Activated CD4-positive, alpha-beta T cell treated with anti-CD3 and anti-CD28 coated beads for 36 hours (primary cell): Measurements from ENCODE around the gene SVOP. TPM values are rescaled to one million over a fixed set of nuclear protein-coding genes. Genes with fewer than 3 reads are reported as not detected.
A peak's percentile ranks its signal among the peaks of the same experiment; 100 is the strongest.
"Not testable (repeated sequence)": the region's sequence is repeated elsewhere in the genome, so short reads cannot be mapped to it uniquely, and the experiment has no call there.

Source experiments
- ATAC-seq: fragments of 200-7000 bp; cut with Tn5 transposase; one replicate; pipeline ENCODE4 v1.10.0; 2021; ENCODE audit warnings: mild to moderate bottlenecking, moderate library complexity
- CTCF ChIA-PET: fragments of 350-600 bp; sonication (Branson Sonifier 250); formaldehyde crosslinking; loops from one replicate; lab custom pipeline; 2021; ENCODE audit warnings: antibody characterized with exemption; lab: Charles Lee
- POLR2A ChIA-PET: fragments of 350-600 bp; sonication (Branson Sonifier 250); formaldehyde crosslinking; loops from one replicate; lab custom pipeline; 2021; ENCODE audit warnings: antibody characterized with exemption, inconsistent platforms; lab: Charles Lee
- DNase-seq: peaks from one replicate; pipeline ENCODE4 v3.0.0-alpha.2; 2020
- H3K27ac Mint-ChIP-seq: one replicate; pipeline ENCODE4 v1.8.0; 2021; ENCODE audit warnings: mixed read lengths
- H3K27me3 Mint-ChIP-seq: one replicate; pipeline ENCODE4 v1.8.0; 2021; ENCODE audit warnings: mixed read lengths
- H3K36me3 Mint-ChIP-seq: one replicate; pipeline ENCODE4 v1.8.0; 2021; ENCODE audit warnings: low read depth, mixed read lengths
- H3K4me1 Mint-ChIP-seq: one replicate; pipeline ENCODE4 v1.8.0; 2021; ENCODE audit warnings: mixed read lengths
- H3K4me3 Mint-ChIP-seq: one replicate; pipeline ENCODE4 v1.8.0; 2021; ENCODE audit warnings: mild to moderate bottlenecking, moderate library complexity, mixed read lengths
- H3K9me3 Mint-ChIP-seq: one replicate; pipeline ENCODE4 v1.8.0; 2021; ENCODE audit warnings: low read depth, mixed read lengths
- intact Hi-C, 2 experiments: fragments of 100-400 bp; cut with DNase I in 1 of 2; cut with micrococcal nuclease in 1 of 2; formaldehyde crosslinking; loops; one replicate each; pipeline versions ENCODE4 v1.14.2 to v1.15.1; 2022 to 2024; cut with DNase I, micrococcal nuclease
- total RNA-seq, 2 experiments: library from RNA; stranded (reverse); gene quantifications; one replicate each; pipeline ENCODE4 v1.2.3, GENCODE V29; 2021

The SVOP gene
- total RNA-seq, 2 experiments from 2014 or later: not detected

- ATAC-seq (no peak), DNase-seq (no peak)
- peaks cover 32% of the 10 kb centered on the region for H3K4me1 Mint-ChIP-seq
- ChIA-PET CTCF (no interaction called here), POLR2A (interaction anchor here (0.7 kb wide), 1 partner anchor 513 kb away, joined by 6 read pairs; no protein-coding TSS in a partner anchor)
- H3K4me3 Mint-ChIP-seq: no peak overlapping the region
- H3K27ac Mint-ChIP-seq: no peak overlapping the region
- peaks cover 2% of the 10 kb centered on the region for H3K27me3 Mint-ChIP-seq
- intact Hi-C loops: loop anchor here (5.0 to 10.0 kb wide), 6 partner anchors 237 to 1173 kb away; partner anchors contain the start of genes FAM222A (in 1 of the 2), GLTP (in 1 of the 2), ISCU (in 1 of the 2) and MMAB (in 1 of the 2)
- peaks cover 4% of the 10 kb centered on the region for H3K9me3 Mint-ChIP-seq
- H3K36me3 Mint-ChIP-seq: peaks cover 6% of the 10 kb centered on the region
These were observed 161.0 kb downstream of the SVOP start for GRCh38 chr12:108859923-108860291.

- peak overlapping the region; percentile 55 for H3K27ac Mint-ChIP-seq
- H3K36me3 Mint-ChIP-seq, CTCF ChIA-PET, H3K27me3 Mint-ChIP-seq, ATAC-seq, DNase-seq, H3K9me3 Mint-ChIP-seq: not testable (repeated sequence)
- H3K4me1 Mint-ChIP-seq: peaks cover 37% of the 10 kb centered on the region
- peak overlapping the region; percentile 82 for H3K4me3 Mint-ChIP-seq
- intact Hi-C loops: loop anchor here (5.0 to 10.0 kb wide), 6 partner anchors 238 to 1172 kb away; partner anchors contain the start of genes FAM222A (in 1 of the 2), GLTP (in 1 of the 2), ISCU (in 1 of the 2) and MMAB (in 1 of the 2)
- POLR2A ChIA-PET: interaction anchor here (0.6 to 0.7 kb wide), 2 partner anchors 197 to 513 kb away, joined by 3 to 6 read pairs; no protein-coding TSS in a partner anchor
These were observed 161.5 kb downstream of the SVOP start for GRCh38 chr12:108859141-108859922.

GRCh38 chr12:108858311-108859074 lies 162.4 kb downstream of the SVOP start:
- DNase-seq: no peak
- POLR2A ChIA-PET: interaction anchor here (0.6 kb wide), 1 partner anchor 197 kb away, joined by 3 read pairs; no protein-coding TSS in a partner anchor
- Mint-ChIP-seq H3K27me3 (peaks cover 2% of the 10 kb centered on the region), H3K27ac (peak overlapping the region; percentile 89), H3K4me1 (peaks cover 43% of the 10 kb centered on the region), H3K4me3 (peak overlapping the region; percentile 82), H3K9me3 (peaks cover 4% of the 10 kb centered on the region), H3K36me3 (peaks cover 10% of the 10 kb centered on the region)
- ATAC-seq: no peak
- intact Hi-C loops: loop anchor here (5.0 to 10.0 kb wide), 6 partner anchors 239 to 1171 kb away; partner anchors contain the start of genes FAM222A (in 1 of the 2), GLTP (in 1 of the 2), ISCU (in 1 of the 2) and MMAB (in 1 of the 2)
- CTCF ChIA-PET: interaction anchor here (0.7 to 1.0 kb wide), 3 partner anchors 8 to 194 kb away, joined by 3 read pairs; no protein-coding TSS in a partner anchor

Other genes starting within 250 kb of the SVOP start
- gene SSH1, start 163.5 kb downstream of the SVOP start, total RNA-seq: 10 to 100 TPM; 25.0 to 25.4 TPM
- gene DAO, start 141.0 kb downstream of the SVOP start, total RNA-seq: not detected
- gene USP30, start 31.5 kb upstream of the SVOP start, total RNA-seq: 10 to 100 TPM in 1 of 2 experiments, 1 to 10 TPM in 1; 9.2 to 14.5 TPM
- 10 to 100 TPM; 32.1 to 33.3 TPM for gene ALKBH2, start 72.4 kb upstream of the SVOP start, total RNA-seq
- 10 to 100 TPM; 69.9 TPM for gene UNG, start 76.5 kb upstream of the SVOP start, total RNA-seq
- gene ACACB, start 95.5 kb upstream of the SVOP start, total RNA-seq: 10 to 100 TPM; 11.5 to 13.3 TPM